Smooth muscle cell (in vitro differentiated cells): ENCODE results near the gene SKAP1. TPM values are rescaled to one million over a fixed set of nuclear protein-coding genes. Genes with fewer than 3 reads are reported as not detected.
"Not testable (repeated sequence)": the region's sequence is repeated elsewhere in the genome, so short reads cannot be mapped to it uniquely, and the experiment has no call there.

Experiments used
- DNase-seq: peaks from one replicate; lab custom pipeline; 2025; ENCODE audit not compliant: unreplicated experiment; lab: John Stamatoyannopoulos, UW
- H2AFZ ChIP-seq: fragments of 200-600 bp; sonication (generic); 2 replicates; pipeline ENCODE4 v1.6.0; 2016; ENCODE audit warnings: antibody characterized with exemption, low read depth, mild to moderate bottlenecking
- H3F3A ChIP-seq: fragments of 200-600 bp; sonication (generic); 2 replicates; pipeline ENCODE4 v1.6.0; 2017; ENCODE audit warnings: antibody characterized with exemption, low read depth
- H3K27ac ChIP-seq: fragments of 200-600 bp; sonication (generic); 2 replicates; pipeline ENCODE4 v1.5.1; 2016; ENCODE audit warnings: low read depth, mild to moderate bottlenecking
- H3K27me3 ChIP-seq: fragments of 200-600 bp; sonication (generic); 2 replicates; pipeline ENCODE4 v1.6.1; 2016; ENCODE audit warnings: low read depth, mild to moderate bottlenecking
- H3K36me3 ChIP-seq: fragments of 200-600 bp; sonication (generic); 2 replicates; pipeline ENCODE4 v1.5.1; 2016; ENCODE audit warnings: low read depth
- H3K4me1 ChIP-seq: fragments of 200-600 bp; sonication (generic); 2 replicates; pipeline ENCODE4 v1.5.1; 2016; ENCODE audit warnings: low read depth
- H3K4me2 ChIP-seq: fragments of 200-600 bp; sonication (generic); 2 replicates; pipeline ENCODE4 v1.6.0; 2016; ENCODE audit warnings: mild to moderate bottlenecking
- H3K4me3 ChIP-seq: fragments of 200-600 bp; sonication (generic); 2 replicates; pipeline ENCODE4 v1.5.1; 2016; ENCODE audit warnings: mild to moderate bottlenecking
- H3K79me2 ChIP-seq: fragments of 200-600 bp; sonication (generic); 2 replicates; pipeline ENCODE4 v1.6.0; 2016; ENCODE audit warnings: low read depth, mild to moderate bottlenecking
- H3K9ac ChIP-seq: fragments of 200-600 bp; sonication (generic); 2 replicates; pipeline ENCODE4 v1.6.0; 2016; ENCODE audit warnings: low read depth
- H3K9me3 ChIP-seq: fragments of 200-600 bp; sonication (generic); replicated peaks from 2 replicates; pipeline ENCODE4 v1.5.1; 2016; ENCODE audit warnings: low read depth
- H4K20me1 ChIP-seq: fragments of 200-600 bp; sonication (generic); 2 replicates; pipeline ENCODE4 v1.6.0; 2016; ENCODE audit warnings: low read depth
- CTCF ChIP-seq: fragments of 200-600 bp; sonication (generic); IDR thresholded peaks from 2 replicates; pipeline ENCODE4 v1.5.1; 2017; ENCODE audit warnings: borderline replicate concordance, mild to moderate bottlenecking, antibody characterized with exemption; ENCODE audit not compliant: insufficient read depth, poor library complexity, severe bottlenecking
- WGBS: methylation state at CpG from one replicate; pipeline ENCODE4 v1.1.7; 2016; ENCODE audit warnings: low lambda C conversion rate; 5-methylcytosine and 5-hydroxymethylcytosine counted together
- polyA plus RNA-seq: library from polyadenylated mRNA; unstranded; fragments of >200 nt; fragmentation: Nextera tagmentation; extraction: Ambion mirVana; gene quantifications from 2 replicates; pipeline ENCODE4 v1.2.1, GENCODE V29; 2016
- total RNA-seq: library from RNA; depleted of rRNA; stranded (reverse); fragments of >200 nt; gene quantifications from 2 replicates; pipeline ENCODE4 v1.2.3, GENCODE V29; 2014

The SKAP1 gene
- total and polyA plus RNA-seq, 2 experiments from 2014 or later = not detected

GRCh38 chr17:48247038-48247437, 183.0 kb downstream of the SKAP1 start:
- Histone ChIP-seq H3K4me2 (no peak overlapping the region), H4K20me1 (no peaks in the 10 kb centered on the region), H3K4me3 (no peak overlapping the region), H3K79me2 (no peaks in the 10 kb centered on the region), H3K27me3 (peaks cover 12% of the 10 kb centered on the region), H2AFZ (no peak overlapping the region), H3F3A (no peaks in the 10 kb centered on the region), H3K9me3 (no peaks in the 10 kb centered on the region), H3K27ac (no peak overlapping the region), H3K9ac (no peak overlapping the region), H3K4me1 (peaks cover 3% of the 10 kb centered on the region), H3K36me3 (no peaks in the 10 kb centered on the region)
- no peak for DNase-seq
- WGBS = 23% methylated on average over 1 of the region's 1 CpG
- no peak for TF ChIP-seq CTCF

- no peaks in the 10 kb centered on the region for H4K20me1 ChIP-seq
- WGBS = 55% methylated on average over 2 of the region's 2 CpGs
- H3K9ac ChIP-seq = no peak overlapping the region
- no peak overlapping the region for H2AFZ ChIP-seq
- peaks cover 6% of the 10 kb centered on the region for H3K4me1 ChIP-seq
- no peaks in the 10 kb centered on the region for H3F3A ChIP-seq
- H3K9me3 ChIP-seq = no peaks in the 10 kb centered on the region
- no peak overlapping the region for H3K27ac ChIP-seq
- no peaks in the 10 kb centered on the region for H3K36me3 ChIP-seq
- no peak for TF ChIP-seq CTCF
- H3K79me2 ChIP-seq = no peaks in the 10 kb centered on the region
- H3K27me3 ChIP-seq = peaks cover 10% of the 10 kb centered on the region
- DNase-seq = no peak
- no peak overlapping the region for H3K4me3 ChIP-seq
- H3K4me2 ChIP-seq = no peak overlapping the region
Measured at GRCh38 chr17:48246612-48247011, 183.4 kb downstream of the SKAP1 start.

GRCh38 chr17:48245465-48246033, 184.5 kb downstream of the SKAP1 start:
- H2AFZ ChIP-seq, H3K36me3 ChIP-seq, H3K4me2 ChIP-seq, H3K27me3 ChIP-seq, H3F3A ChIP-seq, H3K9ac ChIP-seq, H3K27ac ChIP-seq, H4K20me1 ChIP-seq, H3K79me2 ChIP-seq, DNase-seq, H3K4me3 ChIP-seq, H3K4me1 ChIP-seq, H3K9me3 ChIP-seq: not testable (repeated sequence)
- WGBS = 95% methylated on average over 5 of the region's 5 CpGs

- Histone ChIP-seq H3K27me3 (no peaks in the 10 kb centered on the region), H3K4me1 (peaks cover 6% of the 10 kb centered on the region), H3K9ac (no peak overlapping the region), H2AFZ (peak overlapping the region; percentile 60), H3F3A (no peaks in the 10 kb centered on the region), H3K27ac (peak overlapping the region; percentile 68), H4K20me1 (no peaks in the 10 kb centered on the region), H3K4me2 (no peak overlapping the region), H3K4me3 (no peak overlapping the region), H3K79me2 (no peaks in the 10 kb centered on the region), H3K36me3 (no peaks in the 10 kb centered on the region), H3K9me3 (no peaks in the 10 kb centered on the region)
- 71% methylated on average over 1 of the region's 1 CpG for WGBS
- no peak for DNase-seq
- no peak for TF ChIP-seq CTCF
Measured at GRCh38 chr17:48244814-48245213, 185.2 kb downstream of the SKAP1 start.
